COLO668 (cell line): ENCODE results near the gene TMEM81.

Experiments
- DNase-seq: peaks from one replicate; lab custom pipeline; 2025; ENCODE audit not compliant: unreplicated experiment; lab: John Stamatoyannopoulos, UW

The TMEM81 gene

DNA sequence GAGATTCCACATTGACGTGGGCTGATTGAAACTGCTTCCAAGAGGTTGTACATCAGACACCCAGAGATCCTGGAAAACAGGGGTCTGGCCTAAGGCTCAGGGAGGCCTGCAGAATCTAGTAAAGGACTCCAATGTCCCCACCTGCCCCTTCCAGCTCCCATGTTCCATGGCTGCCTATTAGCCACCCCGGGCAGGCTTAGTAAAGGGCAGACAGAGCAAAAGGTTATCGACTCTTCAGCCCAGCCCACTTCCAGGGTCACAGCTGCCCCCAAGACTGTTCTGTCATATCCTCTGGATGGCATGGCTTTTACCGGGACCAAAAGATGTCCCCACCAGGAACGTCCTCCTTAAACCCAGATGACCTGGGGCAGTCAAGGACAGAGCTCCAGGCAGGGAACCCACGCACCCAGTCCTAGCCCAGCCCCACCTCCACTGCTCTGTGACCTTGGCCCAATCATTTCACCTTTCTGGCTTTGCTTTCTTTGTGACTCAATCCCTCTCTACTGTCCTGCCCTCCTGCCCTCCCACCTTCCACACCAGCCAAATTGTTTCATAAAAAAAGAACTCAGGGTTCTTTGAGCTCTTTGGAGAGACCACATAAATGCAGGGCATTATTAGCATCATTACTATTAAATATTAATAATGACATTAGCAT lies 46.0 kb downstream of the TMEM81 start:
- no peak for DNase-seq

GRCh38 chr1:205037539-205037938 lies 46.7 kb downstream of the TMEM81 start:
- DNase-seq, result no peak
